Progenitor cell of endocrine pancreas (in vitro differentiated cells): ENCODE results near the gene EIF3A. TPM values are rescaled to one million over a fixed set of nuclear protein-coding genes. Genes with fewer than 3 reads are reported as not detected.

Experiments used
- DNase-seq: peaks from one replicate; pipeline ENCODE4 v3.0.0; 2021; ENCODE audit warnings: low spot score; ENCODE audit not compliant: unreplicated experiment
- H3K27ac Mint-ChIP-seq: 2 replicates; pipeline ENCODE4 v1.8.0; 2021; ENCODE audit warnings: mild to moderate bottlenecking, moderate library complexity, mixed read lengths
- H3K27me3 Mint-ChIP-seq: 2 replicates; pipeline ENCODE4 v1.8.0; 2021; ENCODE audit warnings: mixed read lengths
- H3K36me3 Mint-ChIP-seq: 2 replicates; pipeline ENCODE4 v1.8.0; 2022; ENCODE audit warnings: mixed read lengths; ENCODE audit not compliant: insufficient read depth
- H3K4me1 Mint-ChIP-seq: 2 replicates; pipeline ENCODE4 v1.8.0; 2021; ENCODE audit warnings: low read depth, mixed read lengths
- H3K4me3 Mint-ChIP-seq: 2 replicates; pipeline ENCODE4 v1.8.0; 2021; ENCODE audit warnings: low read depth, mild to moderate bottlenecking, moderate library complexity, mixed read lengths
- H3K9me3 Mint-ChIP-seq: 2 replicates; pipeline ENCODE4 v1.8.0; 2021; ENCODE audit warnings: low read depth, mixed read lengths
- CTCF ChIP-seq: fragments of 200-600 bp; sonication (generic); IDR thresholded peaks from one replicate; pipeline ENCODE4 v1.5.0; 2021; ENCODE audit warnings: antibody characterized with exemption, mild to moderate bottlenecking; ENCODE audit not compliant: unreplicated experiment
- total RNA-seq: library from RNA; stranded (reverse); gene quantifications from 2 replicates; pipeline ENCODE4 v1.2.1, GENCODE V29; 2021

Gene EIF3A
- total RNA-seq, 1 donor from 2014 or later = 127 TPM

- no peak for DNase-seq
- Mint-ChIP-seq H3K9me3 (no peaks in the 10 kb centered on the region), H3K4me1 (no peaks in the 10 kb centered on the region), H3K27ac (no peak overlapping the region), H3K4me3 (no peak overlapping the region), H3K27me3 (no peaks in the 10 kb centered on the region), H3K36me3 (no peaks in the 10 kb centered on the region)
- no peak for TF ChIP-seq CTCF
Observed at GRCh38 chr10:119006451-119007210, 74.0 kb downstream of the EIF3A start.

- no peak overlapping the region for H3K4me3 Mint-ChIP-seq
- no peaks in the 10 kb centered on the region for H3K36me3 Mint-ChIP-seq
- H3K4me1 Mint-ChIP-seq = no peaks in the 10 kb centered on the region
- no peaks in the 10 kb centered on the region for H3K27me3 Mint-ChIP-seq
- no peak for DNase-seq
- H3K9me3 Mint-ChIP-seq = no peaks in the 10 kb centered on the region
- H3K27ac Mint-ChIP-seq = no peak overlapping the region
- no peak for TF ChIP-seq CTCF
Observed at GRCh38 chr10:119005362-119006043, 75.1 kb downstream of the EIF3A start.

GRCh38 chr10:119003572-119004289 is 76.9 kb downstream of the EIF3A start:
- no peak overlapping the region for H3K27ac Mint-ChIP-seq
- no peaks in the 10 kb centered on the region for H3K4me1 Mint-ChIP-seq
- no peak for TF ChIP-seq CTCF
- no peaks in the 10 kb centered on the region for H3K9me3 Mint-ChIP-seq
- H3K36me3 Mint-ChIP-seq = no peaks in the 10 kb centered on the region
- H3K4me3 Mint-ChIP-seq = no peak overlapping the region
- no peaks in the 10 kb centered on the region for H3K27me3 Mint-ChIP-seq
- DNase-seq = no peak

GRCh38 chr10:119001717-119002500 is 78.7 kb downstream of the EIF3A start:
- H3K27ac Mint-ChIP-seq = no peak overlapping the region
- no peaks in the 10 kb centered on the region for H3K36me3 Mint-ChIP-seq
- no peak for DNase-seq
- no peaks in the 10 kb centered on the region for H3K4me1 Mint-ChIP-seq
- H3K9me3 Mint-ChIP-seq = no peaks in the 10 kb centered on the region
- H3K4me3 Mint-ChIP-seq = no peak overlapping the region
- no peaks in the 10 kb centered on the region for H3K27me3 Mint-ChIP-seq
- no peak for TF ChIP-seq CTCF

- DNase-seq = no peak
- H3K27me3 Mint-ChIP-seq = no peaks in the 10 kb centered on the region
- no peaks in the 10 kb centered on the region for H3K4me1 Mint-ChIP-seq
- H3K27ac Mint-ChIP-seq = no peak overlapping the region
- H3K9me3 Mint-ChIP-seq = no peaks in the 10 kb centered on the region
- no peak for TF ChIP-seq CTCF
- no peaks in the 10 kb centered on the region for H3K36me3 Mint-ChIP-seq
- no peak overlapping the region for H3K4me3 Mint-ChIP-seq
Observed at GRCh38 chr10:118998183-118998582, 82.4 kb downstream of the EIF3A start.
